ENCODE results near the gene TMEM9.

TMEM9 gene

DNA sequence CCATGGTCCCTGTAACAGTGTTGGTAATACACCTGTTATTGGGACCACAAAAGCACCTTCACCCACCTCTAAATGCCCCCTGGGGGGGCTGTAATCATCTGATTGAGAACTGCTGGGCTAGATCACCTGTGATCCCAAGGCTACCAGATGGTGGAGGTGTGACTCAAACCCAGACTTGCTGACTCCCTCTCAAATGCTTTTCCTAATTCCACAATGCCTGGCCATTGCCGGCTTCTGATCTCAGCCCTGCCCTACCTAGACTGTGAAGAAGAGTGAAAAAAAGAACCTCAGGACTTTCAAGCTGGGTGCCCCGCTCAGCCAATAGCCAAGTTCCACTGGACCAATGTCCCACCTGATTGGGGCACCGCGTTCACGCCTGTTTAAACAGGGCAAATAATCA lies 9.6 kb downstream of the TMEM9 start:
- DNase-seq: no peak

DNA sequence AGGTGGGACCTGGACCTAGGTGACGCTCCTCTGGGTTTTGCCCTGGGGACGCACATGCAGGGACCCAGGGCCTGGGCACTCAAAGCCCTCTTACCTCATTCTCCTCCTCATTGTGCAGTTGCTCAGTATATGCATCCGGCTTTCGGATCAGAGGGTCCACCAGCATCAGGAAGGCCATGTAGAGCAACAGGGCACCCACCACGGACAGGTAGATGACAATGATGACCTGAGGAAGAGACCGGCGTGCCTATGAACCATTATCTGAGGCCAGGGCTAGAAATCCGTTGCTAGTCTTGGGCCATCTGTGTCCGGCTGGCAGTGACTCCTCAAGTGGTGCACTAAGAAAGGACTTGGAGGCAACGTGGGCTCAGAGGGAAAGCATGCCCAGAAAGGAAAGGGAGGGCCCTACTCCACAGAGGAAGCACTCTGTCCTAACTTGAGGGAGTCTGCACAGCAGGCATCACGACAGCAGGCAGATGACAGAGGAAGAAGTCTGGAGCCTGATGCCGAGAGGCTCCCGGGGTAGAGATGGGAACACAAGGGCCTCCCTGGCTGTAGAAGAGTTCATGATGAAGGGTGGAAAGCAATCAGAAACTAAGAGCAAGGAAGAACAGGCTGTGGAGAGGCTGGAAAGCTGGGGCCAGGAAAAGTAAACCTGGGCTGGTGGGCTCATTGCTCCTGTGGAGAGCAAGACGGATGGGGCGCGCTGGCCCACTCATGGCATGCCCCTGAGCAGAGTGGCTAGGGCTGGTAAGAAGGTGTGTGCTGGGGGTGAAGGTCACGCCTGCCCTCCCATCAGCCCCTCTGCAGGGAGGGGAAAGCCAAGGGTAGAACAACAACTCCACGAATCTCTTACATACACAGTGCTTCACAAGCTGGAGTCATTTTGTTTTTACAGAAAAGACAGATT lies 10.3 kb downstream of the TMEM9 start:
- DNase-seq: no peak

DNA sequence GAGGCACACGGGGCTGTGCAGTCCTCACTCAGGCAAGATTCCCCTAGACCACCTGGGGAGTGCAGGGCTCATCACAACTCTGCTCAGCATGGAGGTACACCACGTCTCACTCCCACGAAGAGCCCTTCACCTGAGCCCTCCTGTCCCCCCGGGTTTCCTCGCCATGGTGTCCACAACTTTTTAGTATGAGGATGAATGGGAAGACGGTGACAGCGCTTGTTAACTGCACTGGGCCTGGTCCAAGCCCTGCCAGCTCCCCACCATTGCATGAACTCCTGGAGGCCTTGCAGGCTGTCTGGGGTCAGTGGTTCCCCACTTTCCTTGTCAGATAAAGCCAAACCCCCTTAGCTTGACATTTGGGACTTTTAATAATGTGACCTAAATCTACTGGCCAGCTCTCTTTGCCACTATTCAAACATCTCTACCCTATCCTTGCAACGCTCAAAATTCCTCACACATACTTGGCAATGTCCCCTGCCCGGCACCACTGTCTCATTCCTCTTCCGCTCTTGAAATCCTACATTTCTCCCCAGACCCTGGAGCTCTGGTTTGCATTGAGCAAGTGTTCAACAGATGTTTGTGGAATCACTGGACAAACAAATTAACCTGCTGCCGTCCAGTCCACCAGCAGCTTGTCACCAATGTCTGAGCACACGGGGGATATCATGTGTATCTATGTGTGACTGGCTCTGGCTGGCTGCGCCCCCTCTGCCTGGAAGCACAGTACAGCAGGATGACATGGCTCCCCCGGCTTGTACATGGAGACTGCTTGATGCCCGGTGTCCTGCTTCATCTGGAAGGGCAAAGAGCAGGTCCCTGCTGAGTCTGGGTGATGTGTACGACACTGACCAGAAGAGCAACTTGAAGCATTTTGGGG lies 11.2 kb downstream of the TMEM9 start:
- no peak for DNase-seq

DNA sequence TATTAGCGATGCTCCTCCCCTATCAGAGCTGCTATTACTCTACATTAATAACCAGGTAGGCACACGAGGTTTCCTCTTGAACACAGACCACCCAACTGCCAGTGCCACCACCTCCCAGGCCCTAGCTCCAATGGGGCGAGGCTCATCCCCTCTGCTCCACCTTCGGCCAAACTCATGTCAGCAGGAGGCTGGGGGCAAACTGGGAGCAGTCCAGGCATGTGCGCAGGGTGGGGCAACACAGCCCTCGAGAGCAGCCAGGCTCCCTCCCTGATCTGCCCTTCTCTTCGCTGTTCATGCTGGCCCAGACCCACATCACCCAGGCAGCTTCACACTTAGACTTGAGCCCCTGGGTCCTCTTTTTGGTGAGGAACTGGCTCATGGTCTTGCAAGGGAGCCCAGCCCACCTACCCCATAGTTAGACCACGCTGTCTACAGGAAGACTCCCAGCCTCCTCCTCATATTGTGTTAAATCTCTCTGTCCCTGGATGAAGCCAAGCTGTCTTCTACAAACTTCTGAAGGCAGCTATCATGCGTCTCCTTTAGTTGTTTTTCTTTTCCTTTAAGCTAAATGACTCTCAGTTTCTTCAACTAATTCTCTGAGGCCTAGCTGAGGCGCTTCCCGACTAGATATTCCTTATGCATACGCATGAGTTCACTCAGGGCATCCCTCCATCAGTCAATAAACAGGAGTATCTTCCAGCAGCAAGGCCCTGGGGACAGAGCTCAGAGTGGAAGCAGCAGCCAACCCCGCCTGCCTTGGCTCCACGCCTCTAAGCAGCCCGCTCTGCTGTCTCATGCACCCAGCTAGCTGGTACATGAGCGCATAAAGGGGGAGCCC lies 12.0 kb downstream of the TMEM9 start:
- no peak for DNase-seq

DNA sequence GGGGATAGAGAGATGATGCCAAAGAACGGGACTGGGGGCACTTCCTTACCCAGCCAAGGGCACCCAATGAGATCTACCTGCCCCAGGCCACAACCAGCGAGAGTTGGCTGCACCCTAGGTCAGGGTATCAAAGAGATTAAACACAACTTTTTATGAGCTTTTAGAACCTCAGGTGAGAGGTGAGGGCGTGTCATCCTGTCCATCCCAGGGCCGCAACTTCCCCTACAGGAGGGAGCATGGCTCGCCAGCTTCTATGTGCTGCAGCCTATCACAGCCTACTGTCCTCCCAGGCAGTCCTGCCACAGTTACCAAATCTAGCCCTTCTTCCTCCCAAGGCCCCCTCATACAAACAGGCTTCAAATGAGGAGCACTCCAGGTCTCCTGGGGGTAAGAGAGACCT lies 12.9 kb downstream of the TMEM9 start:
- DNase-seq: no peak

DNA sequence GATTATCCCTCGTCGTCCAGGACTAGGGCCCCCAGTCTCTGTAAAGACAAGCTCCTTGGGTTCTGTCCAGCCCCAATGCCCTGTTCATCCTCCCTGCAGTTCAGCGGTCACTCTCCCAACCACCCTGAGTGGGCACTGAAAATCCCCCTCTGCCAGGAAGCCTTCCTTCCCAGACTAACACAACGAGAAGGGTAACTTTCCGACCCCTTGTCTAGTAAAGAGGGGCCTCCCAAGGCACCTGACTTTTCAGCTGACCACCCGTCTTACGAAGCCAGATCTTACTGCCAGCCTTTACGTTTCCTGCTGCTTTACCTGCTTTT lies 13.4 kb downstream of the TMEM9 start:
- no peak for DNase-seq

DNA sequence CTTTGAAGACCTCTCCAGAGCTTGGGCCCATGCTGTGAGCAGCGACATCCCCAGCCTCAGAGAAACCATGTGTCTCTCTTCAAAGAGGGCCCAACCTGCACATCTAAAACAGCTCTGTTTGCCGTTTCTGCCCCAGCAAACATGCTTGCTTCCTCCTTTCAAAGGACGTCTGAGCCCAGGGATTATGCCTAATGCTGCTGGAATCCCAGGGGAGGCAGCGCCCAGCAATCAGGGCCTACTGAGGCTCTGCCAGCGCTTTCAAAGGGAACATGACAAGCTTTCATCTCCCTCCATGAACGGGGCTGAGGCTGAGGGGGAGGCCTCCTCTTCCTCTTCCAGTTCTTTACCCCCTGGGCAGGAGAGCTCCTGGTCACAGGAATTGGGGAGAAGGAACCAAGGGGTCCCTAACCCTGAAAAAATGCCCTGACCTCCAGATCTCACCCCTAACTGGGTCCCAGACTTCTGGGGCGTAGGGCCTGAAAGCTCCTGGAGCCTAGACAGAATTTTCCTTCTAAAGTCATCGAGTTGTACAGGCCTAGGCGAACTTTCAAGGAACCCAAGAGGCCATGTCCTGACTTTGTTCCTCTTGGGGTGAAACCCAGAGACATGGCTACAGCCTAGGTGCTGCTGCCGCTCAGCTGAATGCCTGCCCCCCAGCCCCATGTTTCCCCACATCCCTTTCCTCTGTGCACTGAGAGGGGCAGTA lies 13.9 kb downstream of the TMEM9 start:
- no peak for DNase-seq

DNA sequence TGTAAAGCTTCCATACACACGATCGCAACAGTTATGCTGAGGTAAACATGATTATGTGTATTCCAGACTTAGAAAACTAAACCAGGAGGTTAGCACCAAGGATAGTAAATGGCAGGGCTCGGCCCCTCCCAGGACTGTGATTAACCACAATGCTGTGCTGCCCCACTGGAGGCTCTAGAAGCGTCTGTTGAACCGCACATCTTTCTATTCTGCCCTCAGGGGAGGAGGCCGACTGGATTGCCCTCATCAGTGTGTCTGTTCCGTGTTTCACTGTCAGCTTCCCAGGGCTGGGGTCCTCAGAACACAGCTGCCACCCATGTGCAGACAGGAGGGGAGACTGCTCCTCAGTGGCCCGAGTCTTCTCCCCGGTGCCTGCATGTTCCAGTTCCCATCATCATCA lies 14.5 kb downstream of the TMEM9 start:
- no peak for DNase-seq

DNA sequence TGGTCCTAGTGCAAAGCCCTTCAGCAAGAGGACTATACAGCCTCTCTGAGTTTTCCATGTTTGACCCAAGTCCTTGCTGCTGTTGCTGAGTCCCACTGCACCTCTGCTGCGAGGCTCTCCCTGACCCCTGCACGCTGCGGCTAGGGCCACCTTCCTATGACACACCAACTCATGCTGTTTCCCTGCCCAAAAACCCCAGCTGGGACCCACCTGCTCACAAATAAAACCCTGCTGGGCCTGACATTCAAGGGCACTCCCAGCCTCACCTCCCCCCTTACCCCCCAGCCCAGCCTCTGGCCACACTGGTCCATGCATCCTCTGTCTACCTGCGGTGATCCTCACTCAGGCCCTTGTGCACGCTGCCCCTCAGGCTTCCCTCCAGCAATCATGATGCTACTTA lies 15.0 kb downstream of the TMEM9 start:
- DNase-seq: no peak

DNA sequence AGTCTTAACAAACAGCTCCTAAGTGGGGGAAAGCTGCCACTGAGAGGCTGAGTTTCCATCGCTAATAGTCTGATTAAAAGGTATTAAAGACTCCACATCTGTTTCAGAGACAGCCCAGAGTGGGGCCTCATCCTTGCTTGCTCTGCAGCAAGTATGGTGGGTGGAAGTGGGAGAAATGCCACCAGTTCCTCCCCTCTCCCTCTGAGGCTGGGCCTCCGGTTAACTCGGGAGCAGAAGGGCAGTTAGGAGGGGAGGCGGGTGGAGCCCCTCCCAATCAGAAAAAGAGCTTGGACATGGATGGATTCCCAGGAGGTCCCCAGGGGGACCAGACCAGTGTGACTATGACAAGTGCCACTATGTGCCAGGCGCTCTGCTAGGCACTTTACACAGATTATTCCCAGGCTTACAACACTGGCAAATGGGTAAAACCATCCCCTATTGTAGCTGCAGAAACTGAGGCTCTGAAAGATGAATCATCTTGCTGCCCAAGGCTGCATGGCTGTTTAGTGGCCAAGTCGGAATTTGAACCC lies 15.9 kb downstream of the TMEM9 start:
- no peak for DNase-seq

DNA sequence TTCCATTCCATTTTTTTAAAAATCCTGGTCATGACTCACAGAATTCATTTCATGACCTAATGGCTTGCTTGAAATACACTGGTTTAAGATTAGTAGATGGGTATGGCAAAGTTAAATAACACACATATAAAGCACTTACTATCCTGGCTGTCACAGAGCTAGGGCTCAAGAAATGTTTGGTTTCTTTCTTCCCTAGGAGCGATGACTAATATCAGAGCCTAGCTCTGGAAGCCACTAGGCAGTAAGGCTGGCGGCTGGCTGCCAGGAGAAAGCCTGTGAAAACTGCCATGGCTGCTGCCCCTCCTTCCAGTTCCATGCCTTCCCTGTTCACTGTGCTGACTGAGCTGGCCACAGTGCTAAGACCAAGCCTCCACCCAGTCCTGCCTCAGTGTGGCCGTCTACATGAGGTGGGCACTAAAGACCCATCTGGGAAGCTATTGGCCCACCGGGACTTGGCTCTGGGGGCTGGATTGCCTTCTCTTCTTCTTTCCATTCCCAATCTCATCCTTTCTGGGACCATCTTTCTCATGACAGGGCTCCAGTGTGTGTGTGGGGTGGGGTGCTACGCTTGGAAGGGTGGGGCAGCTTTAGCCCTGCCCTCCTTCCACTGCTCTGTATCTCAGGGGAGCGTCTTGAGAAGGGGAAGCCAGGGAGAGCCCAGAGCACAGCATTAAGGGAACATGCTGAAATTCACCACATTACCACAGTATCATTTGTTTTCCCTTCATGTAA lies 16.5 kb downstream of the TMEM9 start:
- no peak for DNase-seq

DNA sequence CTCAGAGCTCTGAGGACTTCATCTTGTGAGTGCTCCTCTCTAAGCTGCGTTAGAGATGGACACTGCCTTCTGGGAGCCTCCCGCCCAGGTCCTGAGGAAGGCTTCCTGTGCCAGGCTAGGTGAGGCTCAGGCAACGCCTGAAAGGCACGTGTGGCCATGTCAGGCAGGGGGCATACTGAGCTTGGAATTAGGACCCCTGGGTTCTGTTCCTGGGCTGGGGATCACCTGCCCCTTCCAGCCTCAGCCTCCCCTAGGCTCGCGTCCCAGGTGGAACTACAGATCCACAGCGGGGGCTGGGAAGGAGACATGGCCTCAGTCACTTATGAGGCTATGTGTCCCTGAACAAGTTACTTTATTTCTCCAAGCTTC lies 17.3 kb downstream of the TMEM9 start:
- no peak for DNase-seq

DNA sequence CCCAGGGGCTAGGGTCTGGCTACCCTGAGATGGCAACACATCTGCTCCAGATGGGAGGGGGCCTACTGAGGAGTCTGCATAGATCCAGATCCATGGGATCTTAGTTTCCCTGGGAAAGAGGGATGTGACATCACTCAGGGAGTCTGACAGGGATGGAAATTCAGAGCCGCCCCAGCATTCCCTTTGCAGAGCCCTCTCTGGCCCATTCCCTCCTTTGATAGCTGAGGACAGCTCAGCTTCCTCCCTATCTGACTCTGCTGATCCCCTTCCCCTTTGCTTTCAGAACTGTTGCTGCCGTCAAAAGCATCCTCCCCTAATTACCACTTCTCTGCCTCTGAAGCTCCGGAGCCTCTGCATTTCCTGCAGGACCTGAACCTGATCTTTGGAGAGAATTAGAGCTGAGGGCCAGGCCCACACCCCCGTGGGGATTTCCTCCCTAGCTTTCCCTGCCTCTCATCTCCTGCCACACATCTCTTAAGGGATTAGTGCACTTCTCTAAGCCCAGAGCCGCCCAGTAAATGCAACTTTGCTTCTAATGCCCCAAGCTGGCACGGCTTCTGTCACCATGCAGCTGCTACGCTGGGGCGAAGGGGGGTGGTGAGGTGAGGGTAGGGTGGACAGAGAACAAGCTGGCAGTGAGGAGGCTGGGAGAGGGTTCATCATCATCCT lies 17.8 kb downstream of the TMEM9 start:
- DNase-seq: no peak

DNA sequence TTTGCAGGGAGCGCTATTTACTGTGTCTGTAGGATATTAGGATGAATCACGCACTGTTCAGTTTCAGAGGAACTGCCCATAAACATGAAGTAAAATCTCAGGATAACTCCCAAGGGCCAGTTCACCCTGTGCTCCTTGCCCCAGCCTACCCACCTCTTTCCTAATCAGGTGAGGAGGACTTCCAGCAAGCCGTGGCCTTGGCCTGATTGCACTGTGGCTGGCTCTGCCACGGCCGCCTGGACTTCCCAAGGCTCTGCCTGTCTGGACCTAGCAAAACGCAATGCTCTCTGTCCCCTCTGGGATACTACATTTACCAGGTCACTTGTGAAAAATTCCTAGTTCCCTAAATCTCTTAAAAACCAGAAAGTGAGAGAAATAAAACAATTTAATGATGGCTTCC lies 19.9 kb downstream of the TMEM9 start:
- no peak for DNase-seq

DNA sequence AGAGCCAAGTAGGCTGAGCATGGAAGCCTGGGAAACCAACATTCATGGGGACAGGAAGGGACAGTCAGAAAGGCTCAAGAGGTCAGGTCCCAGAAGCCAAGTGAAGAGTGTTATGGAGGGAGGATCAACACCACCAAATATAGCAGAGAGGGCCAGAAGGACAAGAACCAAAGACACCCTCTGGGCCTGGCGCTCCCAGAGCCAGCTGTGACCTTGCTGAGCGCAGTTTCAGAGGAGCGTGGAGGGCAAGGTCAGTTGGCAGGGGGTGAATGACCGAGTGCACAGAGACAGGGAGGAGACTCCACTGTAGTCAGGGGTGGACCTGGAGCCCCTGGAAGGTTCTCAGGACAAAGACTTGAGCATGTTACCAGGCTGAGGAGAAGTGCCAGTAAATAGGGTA lies 22.9 kb downstream of the TMEM9 start:
- no peak for DNase-seq

DNA sequence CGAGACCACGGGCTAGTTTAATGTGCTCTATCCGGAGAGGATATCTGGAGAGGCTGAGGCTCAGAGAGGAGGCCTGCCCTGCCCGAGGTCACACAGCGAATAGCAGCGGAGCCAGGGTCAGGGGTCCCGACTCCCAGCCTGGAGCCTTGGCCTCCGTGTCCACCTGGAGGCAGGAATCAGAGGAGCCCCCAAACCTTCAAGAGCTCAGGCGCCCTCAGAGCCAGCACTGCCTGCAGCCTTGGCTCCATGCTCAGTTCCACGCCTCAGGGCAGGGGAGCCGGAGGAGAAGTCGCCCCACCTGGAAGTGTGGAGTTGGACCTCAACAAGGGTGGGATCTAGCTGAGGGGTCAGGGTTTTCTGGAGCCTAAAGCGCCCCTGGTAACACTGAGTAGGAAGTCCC lies 25.3 kb downstream of the TMEM9 start:
- DNase-seq: no peak

DNA sequence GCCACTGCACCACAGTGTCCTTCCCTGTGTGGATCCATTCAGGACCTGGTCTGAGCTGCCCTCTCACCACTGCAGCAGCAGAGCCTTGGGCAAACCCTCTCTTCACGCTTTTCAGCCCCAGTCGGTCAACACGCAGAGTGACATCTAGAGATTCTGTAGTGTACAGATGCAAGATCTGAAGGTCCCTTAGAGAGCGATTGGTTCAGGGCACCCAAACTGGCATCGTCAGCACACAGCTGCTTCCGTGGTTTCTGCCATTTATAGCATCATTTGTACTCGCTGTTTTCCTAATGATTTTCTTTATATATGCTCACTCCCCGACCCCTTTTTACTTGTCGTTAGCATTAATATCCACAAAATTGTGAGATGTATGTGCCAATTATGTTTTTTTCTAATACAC lies 25.8 kb downstream of the TMEM9 start:
- no peak for DNase-seq

DNA sequence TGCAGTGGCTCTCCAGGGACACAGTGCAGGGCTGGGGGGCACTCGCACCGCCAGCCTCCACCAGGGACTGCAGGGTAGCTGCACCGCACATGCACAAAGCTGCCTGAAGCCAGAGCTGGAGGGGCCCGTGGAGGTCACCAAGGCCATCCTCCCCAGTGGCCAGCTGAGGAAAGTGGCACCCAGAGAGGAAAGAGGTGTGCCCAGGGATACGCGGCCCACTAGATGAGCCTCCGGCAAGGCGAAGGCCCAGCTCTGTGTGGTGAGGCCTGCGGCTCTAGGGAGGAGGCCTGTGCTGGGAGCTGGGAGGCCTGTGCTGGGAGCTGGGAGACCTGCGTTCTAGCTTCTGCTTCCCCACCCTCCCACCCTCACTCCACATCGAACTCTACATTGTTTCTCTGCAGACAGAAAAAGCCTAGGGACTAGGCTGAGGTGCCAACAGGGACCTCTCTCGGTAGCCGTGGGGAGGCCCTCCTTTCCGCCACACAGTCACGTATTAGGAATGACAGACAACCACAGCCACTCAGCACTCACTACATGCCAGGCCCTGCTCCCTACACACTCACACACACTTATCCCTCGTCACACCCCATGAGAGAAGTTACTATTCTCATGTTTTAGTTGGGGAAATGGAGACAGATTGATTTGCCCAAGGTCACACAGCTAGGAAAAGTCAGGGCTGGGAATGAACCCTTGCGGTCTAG lies 26.4 kb downstream of the TMEM9 start:
- no peak for DNase-seq

DNA sequence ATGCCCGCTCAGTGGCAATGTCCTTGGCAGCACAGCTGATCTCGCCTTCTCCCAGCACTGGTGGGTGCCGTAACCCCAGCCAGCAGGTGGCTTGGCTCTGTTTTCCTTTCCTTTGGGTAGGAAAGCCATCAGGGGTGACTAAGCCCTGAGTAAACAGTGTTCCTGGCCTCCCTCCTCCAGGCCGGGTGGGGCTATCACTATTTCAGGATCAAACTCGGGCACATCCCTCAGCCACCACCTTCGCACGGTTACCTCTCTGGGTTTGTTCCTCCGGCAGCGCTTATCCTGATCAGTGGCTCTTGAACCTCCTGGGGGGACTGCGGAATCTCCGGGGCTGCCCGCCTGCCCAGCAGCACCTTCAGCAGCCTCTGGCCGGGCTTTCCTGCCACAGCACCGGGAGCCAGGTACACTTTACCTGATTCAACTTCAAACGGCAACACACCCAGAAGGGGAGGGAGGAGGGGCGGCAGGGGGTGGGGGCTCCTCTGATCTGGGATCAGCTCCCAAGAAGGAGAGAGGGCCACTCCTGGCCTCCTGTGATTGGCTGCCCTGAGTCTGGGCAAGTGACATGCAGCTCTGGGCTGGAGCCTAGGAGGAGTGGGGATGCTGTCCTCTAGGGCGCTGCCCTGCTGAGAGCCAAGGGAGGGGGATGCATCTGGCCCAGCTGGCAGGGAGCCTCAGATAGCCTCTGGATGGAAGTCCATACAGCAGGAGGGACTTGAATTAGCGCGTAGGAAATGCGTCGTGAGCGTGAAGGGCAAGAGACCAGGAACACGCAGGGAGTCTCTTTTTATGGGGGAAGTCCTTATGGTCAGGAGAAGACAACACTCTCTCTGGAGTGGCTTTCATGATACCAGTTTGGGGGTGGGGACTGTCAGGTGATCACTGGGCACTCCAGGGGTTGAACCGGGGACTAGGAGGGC lies 27.2 kb downstream of the TMEM9 start, which contains the start of gene ASCL5:
Gene ASCL5 (minus strand): TSS at position 353 of the 923 bp plus-strand sequence. CDS start 11,812 bp downstream, outside the sequence.
- no peak for DNase-seq

Measured in NCI-H1417 treated with DMSO at 0.1 percent for 48 hours (cell line).